GM18951 (cell line): Measurements from ENCODE around the gene DPCD.

Experiments used
- POLR2A ChIP-seq: IDR thresholded peaks from 4 replicates; pipeline ENCODE4 v1.6.1; 2011; ENCODE audit warnings: mild to moderate bottlenecking; ENCODE audit not compliant: insufficient read length, insufficient read depth; ENCODE audit errors: extremely low read depth
- in situ Hi-C: fragments of 300-500 bp; cut with MboI; formaldehyde crosslinking; loops from one replicate; pipeline ENCODE4 v1.12.0; 2022; ENCODE audit warnings: low sequenced_read_pairs, mixed read lengths, inconsistent platforms; ENCODE audit not compliant: unreplicated experiment

Gene DPCD

DNA sequence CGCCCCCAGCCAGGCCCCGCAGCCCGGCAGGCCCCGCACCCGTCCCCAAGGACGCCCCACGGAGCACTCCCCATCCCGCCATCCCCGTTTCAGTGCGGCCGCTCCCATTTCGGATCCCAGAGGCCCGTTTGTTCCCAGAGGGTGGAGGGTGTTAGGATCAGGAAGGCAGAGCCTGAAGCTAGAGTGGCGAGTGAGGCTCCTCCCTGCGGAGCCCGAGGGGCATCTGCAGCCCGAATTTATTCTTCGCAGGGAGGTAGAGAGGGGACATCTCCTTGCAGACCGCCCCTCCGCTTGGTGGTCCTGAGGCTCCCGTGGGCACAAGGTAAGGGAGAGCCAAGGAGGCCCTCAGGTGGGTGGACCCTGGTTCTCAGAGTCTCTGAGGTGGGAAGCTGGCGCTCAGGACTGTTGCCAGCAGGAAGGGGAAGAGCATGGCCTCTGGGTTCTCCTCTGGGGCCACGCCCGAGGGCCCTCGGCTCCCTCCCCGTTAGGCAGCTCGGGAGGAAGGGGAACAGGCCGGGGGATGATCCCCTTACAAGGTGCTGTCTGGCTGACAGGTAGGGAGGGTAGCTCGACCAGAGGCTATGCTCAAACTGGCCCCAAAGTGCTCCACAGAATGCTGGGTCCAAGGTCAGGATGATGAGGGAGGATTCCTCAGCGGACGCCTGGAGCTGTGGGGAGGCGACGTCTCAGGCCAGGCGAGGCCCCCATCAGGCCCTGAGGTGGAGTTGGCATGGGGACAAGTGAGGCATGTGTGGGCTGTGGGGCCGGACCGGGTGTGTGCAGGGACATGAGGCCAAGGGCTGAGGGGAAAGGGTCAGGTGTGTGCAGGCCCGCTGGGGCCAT lies 17.5 kb upstream of the DPCD start:
- no peak for TF ChIP-seq POLR2A
- in situ Hi-C loops = no loop called here

DNA sequence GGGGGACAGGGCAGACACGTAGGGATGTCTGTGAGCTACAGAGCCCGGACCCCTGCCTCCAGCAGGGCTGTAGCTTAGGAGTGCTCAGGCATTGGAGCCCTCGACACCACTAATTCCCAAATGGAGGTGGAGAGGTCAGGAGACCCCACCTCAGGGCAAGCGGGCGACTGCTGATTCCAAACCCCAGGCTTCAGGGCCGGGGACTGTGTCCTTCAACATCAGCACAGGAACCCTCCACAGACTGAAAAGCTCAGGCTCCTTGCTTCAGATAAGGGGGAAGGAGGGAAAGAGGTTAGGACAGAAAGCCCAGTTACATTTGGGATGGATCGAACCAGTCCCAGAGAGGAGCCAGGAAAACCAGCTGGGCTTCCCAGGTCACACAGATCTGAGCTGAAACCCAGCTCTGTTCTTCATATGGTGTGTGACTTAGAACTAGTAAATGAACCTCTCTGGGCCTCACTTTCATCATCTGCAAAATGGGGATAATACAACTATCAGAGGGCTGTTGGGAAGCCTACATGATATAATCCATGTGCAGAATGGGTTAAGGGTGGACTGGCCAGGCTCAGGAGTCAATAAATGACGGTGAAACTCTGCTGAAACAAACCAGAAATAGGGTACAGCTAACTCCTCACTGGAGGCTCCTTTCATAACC lies 16.7 kb upstream of the DPCD start:
- TF ChIP-seq POLR2A = no peak
- in situ Hi-C loops = no loop called here

DNA sequence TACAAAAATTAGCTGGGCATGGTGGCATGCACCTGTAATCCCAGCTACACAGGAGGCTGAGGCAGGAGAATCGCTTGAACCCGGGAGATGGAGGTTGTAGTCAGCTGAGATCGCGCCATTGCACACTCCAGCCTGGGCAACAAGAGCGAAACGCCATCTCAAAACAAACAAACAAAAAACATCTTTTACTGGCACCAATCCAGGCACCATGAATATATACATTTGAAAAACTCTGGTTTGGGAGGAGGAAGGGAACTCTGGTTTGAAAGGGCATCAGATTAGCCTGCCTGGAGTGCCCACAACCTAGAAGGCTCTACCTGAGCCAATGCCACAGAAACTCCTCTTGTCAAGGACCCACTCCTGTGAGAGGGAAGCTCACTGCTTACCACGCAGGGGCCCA lies 16.0 kb upstream of the DPCD start:
- no peak for TF ChIP-seq POLR2A
- in situ Hi-C loops = no loop called here

DNA sequence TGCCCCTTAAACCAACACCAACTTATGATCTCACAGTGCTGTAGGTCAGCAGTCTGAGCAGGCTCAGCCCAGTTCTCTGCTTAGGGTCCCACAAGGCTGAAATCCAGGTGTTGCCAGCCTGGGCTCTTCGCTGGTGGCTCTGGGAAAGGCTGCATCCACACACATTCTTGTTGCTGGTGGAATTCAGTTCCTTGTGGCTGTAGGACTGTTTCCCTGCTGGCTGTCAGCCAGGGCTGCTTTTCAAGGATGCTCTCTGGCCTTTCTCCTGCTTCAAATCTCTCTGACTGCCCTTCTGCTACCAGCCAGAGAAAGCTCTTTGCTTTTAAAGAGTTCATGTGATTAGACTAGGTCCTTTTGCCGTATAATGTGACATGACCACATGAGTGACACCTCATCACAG lies 15.3 kb upstream of the DPCD start:
- no peak for TF ChIP-seq POLR2A
- in situ Hi-C loops = no loop called here

DNA sequence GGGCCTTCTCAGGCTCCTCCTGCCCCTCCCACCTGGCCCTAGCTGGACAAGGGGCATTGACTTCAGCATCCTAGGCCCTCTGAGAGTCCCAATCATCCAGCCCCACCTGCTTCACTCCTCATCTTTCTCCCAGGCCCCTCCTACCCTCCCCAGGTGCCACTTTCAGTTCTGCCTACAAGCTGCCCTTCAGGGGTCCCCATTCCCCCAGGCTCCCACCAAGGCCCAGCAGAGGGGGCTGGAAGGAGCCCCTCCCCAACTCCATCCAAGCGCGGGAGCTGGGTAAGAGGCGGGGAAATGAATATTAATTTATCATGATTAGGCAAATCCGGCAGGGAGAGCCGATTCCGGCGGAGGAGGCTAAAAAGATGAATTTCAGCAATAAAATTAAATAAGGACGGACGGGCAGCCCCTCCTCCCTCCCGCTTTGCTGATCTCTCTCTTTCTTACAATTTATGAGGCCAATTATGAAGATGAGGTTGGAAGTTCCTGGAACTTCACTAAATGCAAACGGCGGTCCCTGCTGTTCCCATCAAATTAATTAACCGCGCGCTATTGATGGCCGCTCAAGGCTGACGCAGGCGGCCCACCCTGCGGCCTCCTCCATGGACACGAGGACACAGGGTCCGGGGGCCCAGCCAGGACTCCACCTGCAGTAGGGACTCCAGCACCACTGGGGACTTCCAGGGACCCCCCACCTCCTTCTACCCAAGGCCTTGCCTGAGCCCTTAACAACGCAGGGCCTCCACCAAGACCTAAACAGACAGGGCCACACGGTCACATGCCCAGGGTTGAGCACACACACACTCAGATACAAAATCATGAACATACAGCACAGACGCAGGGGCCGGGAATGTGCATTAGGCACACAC lies 14.0 kb upstream of the DPCD start:
- in situ Hi-C loops = no loop called here
- TF ChIP-seq POLR2A = no peak

DNA sequence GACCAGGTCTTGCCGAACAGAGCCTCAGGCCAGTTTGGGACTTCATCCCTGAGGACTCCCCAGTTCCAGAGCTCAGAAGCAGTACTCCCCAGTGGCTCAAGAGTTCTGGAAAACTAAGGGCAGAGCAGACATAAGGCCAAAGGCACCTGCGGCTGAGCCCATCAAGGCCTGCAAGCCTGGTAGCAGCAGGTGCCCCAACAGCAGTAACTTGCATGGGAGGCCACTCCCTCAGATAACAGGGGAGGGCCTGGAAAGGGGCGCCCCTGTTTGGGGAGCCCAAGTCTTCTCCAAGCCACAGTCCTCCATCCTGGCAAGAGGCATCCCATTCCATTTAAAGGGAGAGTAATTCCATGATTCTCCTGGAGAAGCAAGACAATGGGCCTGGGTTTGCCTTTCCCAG lies 13.0 kb upstream of the DPCD start:
- no peak for TF ChIP-seq POLR2A
- in situ Hi-C loops = no loop called here

DNA sequence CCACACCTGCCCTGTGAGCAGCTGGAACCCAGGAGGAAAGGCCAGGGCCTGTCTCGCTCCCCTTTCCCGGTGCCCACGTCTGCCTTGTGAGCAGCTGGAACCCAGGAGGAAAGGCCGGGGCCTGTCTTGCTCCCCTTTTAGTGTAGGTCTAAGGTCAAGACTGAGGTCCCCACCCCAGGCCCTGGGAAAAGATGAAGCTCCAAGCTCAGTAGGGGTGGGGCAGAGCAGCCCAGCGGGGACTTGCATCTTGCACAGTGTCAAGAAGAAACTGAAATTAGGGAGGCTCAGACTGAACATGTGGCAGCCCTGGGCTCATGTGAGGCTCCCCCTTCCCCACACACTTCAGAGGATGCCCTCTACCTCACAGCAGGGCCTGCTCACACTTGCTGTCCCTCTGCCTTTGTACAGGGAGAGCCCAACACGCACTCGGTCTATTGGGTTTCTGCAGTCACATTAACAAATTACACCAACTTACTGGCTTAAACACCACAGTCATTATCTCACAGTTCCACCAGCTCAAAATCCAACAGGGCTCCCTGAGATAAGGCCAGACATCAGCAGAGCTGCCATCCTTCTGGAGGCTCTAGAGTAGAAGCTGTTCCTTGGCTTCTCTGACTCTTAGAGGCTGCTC lies 12.4 kb upstream of the DPCD start:
- no peak for TF ChIP-seq POLR2A
- in situ Hi-C loops = no loop called here

DNA sequence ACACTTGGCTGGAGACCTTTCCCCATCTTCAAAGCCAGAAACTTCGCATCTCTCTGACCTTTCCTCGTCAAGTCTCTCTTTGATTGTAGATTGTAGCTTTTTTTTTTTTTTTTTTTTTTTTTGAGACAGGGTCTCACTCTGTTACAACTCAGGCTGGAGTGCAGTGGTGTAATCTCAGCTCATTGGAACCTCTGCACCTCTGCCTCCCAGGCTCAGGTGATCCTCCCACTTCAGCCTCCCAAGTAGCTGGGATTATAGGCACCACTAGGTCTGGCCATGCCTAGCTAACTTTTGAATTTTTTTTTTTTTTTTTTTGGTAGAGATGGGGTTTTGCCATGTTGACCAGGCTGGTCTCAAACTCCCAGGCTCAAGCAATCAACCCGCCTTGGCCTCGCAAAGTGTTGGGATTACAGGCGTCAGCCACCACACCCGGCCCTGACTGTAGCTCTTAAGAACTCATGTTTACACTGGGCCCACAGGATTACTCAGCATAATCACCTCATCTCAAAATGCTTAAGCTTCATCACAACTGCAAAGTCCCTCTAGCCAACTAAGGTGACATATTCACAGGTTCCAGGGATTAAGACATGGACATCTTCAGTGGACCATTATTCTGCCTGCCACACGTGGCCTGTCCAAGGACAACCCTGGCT lies 11.8 kb upstream of the DPCD start:
- TF ChIP-seq POLR2A = no peak
- in situ Hi-C loops = no loop called here

DNA sequence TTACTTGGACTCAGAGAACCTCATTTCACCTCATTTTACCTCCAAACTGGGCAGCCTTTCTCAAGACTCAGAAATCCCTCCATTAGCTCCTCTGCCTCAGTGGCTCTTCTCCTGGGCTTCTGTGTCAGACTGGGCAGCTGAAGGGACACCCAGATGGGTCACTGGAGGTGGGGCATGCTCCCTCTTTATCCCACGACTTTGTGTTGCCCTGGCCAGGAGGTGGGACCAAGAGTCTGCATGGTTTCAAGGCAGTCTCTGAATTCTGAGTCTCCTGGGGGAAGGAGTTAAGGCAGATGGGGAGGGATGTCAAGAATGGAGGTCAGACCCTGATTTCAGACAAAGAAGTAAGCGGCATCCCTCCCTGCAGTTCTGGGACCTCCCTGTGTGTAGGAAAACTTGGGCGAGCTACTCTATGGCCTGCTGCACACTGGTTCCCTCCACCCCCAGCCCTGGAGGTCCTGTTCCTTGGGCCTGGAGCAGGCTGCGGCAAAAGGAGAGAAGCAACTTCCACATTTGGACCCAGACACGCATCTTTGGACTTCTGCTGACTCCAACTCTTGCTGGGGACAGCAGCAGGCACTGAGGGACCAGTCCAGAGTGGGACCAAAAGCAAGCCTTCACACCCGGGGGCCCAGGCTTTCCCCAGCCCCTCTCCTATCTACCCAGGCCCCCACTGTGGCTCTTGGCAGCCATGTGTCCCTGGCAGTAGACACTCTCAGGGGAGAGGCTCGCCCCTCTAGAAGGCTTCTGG lies 10.8 kb upstream of the DPCD start:
- no peak for TF ChIP-seq POLR2A
- in situ Hi-C loops = no loop called here

DNA sequence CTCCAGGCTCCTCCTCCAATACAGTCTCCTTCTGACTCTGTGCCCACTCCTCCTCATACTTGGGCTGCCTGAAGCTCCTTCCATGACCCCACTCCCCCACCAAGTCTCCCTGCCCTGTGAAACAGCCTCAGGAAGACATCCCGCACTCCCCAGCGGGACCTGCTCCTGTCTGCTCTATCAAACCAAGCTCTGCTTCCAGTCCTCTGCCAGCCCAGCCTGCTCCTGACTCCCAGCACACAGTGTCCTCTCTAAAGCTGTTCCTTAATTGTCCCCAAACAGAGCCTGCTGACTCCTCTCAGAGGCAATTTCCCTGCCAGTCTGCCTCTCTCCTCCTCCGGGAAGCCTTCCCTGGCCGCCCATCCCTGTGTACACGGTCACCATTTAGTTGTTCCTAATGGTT lies 9.9 kb upstream of the DPCD start:
- in situ Hi-C loops = no loop called here
- no peak for TF ChIP-seq POLR2A

DNA sequence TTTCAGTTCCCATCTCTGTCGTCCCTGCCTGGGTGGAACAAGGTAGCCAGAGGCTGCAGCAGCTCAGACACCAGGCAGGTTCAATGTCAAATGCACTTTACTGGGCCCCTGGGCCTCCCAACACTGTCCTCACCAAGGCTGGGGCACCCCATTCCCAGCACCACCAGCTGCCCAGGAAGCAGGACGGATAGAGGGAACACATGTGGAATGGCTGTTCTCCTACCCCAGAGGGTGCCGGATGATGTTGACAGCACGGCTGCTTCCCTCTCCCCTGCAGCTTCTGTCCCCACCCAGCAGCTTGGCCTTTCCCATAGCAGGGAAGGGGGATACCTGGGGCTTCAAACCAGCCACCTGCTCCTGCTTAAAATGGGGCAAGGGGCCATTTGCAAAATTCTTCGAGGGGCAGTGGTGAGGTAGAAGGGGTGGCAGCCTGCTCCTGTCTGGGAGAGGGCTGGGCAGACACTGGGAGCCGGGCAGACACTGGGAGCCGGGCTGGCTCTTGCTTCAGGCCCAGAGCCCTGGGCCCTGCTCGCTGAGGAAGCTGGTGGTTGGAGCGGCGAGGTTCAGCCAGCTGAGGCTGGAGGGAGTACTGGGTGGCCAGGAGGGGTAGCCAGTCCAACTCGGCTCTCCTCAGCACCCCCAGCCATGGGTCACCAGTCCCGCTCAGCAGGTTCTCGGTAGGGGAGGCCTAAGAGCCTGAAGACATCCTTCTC lies 9.2 kb upstream of the DPCD start:
- in situ Hi-C loops = no loop called here

More for the DNA sequence above, 9.2 kb upstream of the DPCD start:
- TF ChIP-seq POLR2A = no peak
